ENCODE results near the gene JADE2. TPM values are rescaled to one million over a fixed set of nuclear protein-coding genes. Genes with fewer than 3 reads are reported as not detected.
A peak's percentile ranks its signal among the peaks of the same experiment; 100 is the strongest.

Gene JADE2
- total and polyA plus RNA-seq, 4 donors, result 12.4 to 53.5 (median 20.3) TPM

DNA sequence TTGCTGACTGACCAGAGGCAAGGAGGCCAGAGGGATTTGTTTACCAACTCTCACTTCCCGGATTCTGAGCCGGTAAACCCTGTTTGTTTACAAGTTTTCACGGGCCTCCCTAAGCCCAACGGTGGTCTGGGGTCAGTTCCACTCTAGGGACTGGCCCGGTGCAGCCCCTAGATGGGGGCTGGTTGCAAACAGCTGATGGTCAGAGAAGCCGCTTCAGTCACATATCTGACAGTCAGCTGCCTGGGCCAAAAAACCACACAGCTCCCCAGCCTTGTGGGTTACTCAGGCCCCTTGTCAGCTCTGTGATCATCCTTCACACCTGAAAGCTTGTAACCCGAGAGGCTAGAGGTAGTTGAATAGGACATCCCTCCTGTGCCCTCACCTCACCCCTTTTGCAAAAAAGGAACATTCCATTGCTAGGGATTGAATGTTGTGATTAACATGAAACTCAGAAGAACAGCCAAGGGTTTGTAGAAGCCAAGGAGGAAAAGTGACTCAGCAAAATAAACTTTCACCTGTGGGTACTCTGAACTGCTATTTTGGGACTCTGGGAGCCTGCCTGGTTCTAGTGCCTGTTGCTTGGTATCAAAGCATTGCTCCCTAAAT is 66.8 kb downstream of the JADE2 start:
- ATAC-seq (ENCODE audit: insufficient read depth, low FRiP score) (peak; percentile 37), DNase-seq (no peak)
- H3K27me3 ChIP-seq (ENCODE audit: control insufficient read depth in 3 of 3, insufficient read depth in 3 of 3, low read length in 2 of 3), result no peaks in the 10 kb centered on the region
- H3K36me3 ChIP-seq (ENCODE audit: control insufficient read depth in 4 of 4, insufficient read depth in 4 of 4, low read length in 4 of 4), result no peaks in the 10 kb centered on the region
- H3K4me1 ChIP-seq (ENCODE audit: control insufficient read depth in 5 of 5, insufficient read depth in 5 of 5, low read length in 5 of 5), result peaks cover 0 to 8% (median 0%) of the 10 kb centered on the region in 5 donors
- H3K4me3 ChIP-seq, result no peak overlapping the region
- no peak overlapping the region for H3K9ac ChIP-seq (ENCODE audit: insufficient read depth in 1 of 2, low read length in 2 of 2)
- TF ChIP-seq, protein P1, sequence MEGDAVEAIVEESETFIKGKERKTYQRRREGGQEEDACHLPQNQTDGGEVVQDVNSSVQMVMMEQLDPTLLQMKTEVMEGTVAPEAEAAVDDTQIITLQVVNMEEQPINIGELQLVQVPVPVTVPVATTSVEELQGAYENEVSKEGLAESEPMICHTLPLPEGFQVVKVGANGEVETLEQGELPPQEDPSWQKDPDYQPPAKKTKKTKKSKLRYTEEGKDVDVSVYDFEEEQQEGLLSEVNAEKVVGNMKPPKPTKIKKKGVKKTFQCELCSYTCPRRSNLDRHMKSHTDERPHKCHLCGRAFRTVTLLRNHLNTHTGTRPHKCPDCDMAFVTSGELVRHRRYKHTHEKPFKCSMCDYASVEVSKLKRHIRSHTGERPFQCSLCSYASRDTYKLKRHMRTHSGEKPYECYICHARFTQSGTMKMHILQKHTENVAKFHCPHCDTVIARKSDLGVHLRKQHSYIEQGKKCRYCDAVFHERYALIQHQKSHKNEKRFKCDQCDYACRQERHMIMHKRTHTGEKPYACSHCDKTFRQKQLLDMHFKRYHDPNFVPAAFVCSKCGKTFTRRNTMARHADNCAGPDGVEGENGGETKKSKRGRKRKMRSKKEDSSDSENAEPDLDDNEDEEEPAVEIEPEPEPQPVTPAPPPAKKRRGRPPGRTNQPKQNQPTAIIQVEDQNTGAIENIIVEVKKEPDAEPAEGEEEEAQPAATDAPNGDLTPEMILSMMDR (IDR thresholded peaks at IDR 0.05; ENCODE audit: control extremely low read depth, extremely low read depth), result no peak
- H3K27ac ChIP-seq (ENCODE audit: low read depth in 1 of 2, low read length in 1 of 2), result peak overlapping the region in 1 of 2 donors; percentile 7
- H3K9me3 ChIP-seq (ENCODE audit: control insufficient read depth in 4 of 4, insufficient read depth in 3 of 4, low read length in 3 of 4), result no peaks in the 10 kb centered on the region
- WGBS, 2 donors, result 46 to 69% methylated on average over 7 of the region's 7 CpGs

DNA sequence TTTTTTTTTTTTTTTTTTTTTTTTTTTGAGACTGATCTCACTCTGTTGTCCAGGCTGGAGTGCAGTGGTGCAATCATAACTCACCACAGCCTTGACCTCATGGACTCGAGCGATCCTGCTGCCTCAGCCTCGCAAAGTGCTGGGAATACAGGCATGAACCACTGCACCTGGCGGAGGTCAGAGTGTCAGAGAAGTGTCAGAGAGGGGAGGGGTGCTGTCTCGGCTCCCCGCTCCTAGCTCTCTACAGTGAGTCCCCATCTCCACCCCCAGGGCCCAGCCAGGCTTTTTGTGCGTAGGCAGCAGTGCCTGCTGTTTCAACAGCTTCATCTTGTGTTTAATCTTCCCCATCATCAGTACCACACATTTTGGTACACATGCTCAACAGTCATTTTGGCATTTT is 68.9 kb downstream of the JADE2 start:
- Histone ChIP-seq H3K9ac (ENCODE audit: insufficient read depth in 1 of 2, low read length in 2 of 2) (no peak overlapping the region), H3K27me3 (ENCODE audit: control insufficient read depth in 3 of 3, insufficient read depth in 3 of 3, low read length in 2 of 3) (no peaks in the 10 kb centered on the region), H3K9me3 (ENCODE audit: control insufficient read depth in 4 of 4, insufficient read depth in 3 of 4, low read length in 3 of 4) (no peaks in the 10 kb centered on the region), H3K4me1 (ENCODE audit: control insufficient read depth in 5 of 5, insufficient read depth in 5 of 5, low read length in 5 of 5) (peaks cover 0 to 8% (median 0%) of the 10 kb centered on the region in 5 donors), H3K4me3 (no peak overlapping the region), H3K27ac (ENCODE audit: low read depth in 1 of 2, low read length in 1 of 2) (no peak overlapping the region), H3K36me3 (ENCODE audit: control insufficient read depth in 4 of 4, insufficient read depth in 4 of 4, low read length in 4 of 4) (no peaks in the 10 kb centered on the region)
- ATAC-seq (ENCODE audit: insufficient read depth, low FRiP score), result no peak
- DNase-seq, result no peak
- TF ChIP-seq, protein P1 (IDR thresholded peaks at IDR 0.05; ENCODE audit: control extremely low read depth, extremely low read depth), result no peak
- 90 to 92% methylated on average over 7 of the region's 7 CpGs for WGBS, 2 donors

DNA sequence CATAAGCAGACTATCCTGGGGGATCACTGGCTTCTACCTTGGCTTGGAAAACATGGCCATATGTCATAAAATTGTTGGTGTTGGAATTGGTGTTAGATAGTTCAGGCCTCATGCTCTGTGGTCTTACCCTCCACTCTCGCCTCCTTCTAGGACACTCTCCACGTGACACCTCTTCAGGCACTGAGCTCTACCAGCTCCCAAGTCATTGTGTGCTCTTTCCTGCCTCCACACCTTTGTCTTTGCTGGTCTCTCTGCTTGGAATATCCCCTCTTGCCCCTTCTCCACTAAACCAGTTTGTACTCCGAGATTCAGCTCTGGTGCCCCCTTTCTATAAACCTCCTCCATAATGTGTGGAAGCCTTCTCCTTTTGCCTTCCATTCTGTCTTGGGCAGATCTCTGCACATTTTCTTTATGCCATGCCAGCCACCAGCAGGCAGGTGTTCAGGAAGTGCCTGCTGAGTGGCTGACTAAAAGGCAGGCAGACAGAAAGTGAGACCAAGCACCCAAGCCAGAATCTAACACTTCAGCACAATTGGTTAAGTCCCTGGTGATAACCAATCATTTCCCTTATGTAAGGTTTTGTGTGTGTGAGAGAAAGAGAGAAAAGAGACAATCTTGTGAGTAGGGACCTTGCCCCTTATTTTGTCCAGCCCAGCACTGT is 69.5 kb downstream of the JADE2 start:
- ATAC-seq (ENCODE audit: insufficient read depth, low FRiP score), result no peak
- WGBS, 2 donors, result 83 to 87% methylated on average over 3 of the region's 3 CpGs
- no peaks in the 10 kb centered on the region for H3K27me3 ChIP-seq (ENCODE audit: control insufficient read depth in 3 of 3, insufficient read depth in 3 of 3, low read length in 2 of 3)
- no peaks in the 10 kb centered on the region for H3K36me3 ChIP-seq (ENCODE audit: control insufficient read depth in 4 of 4, insufficient read depth in 4 of 4, low read length in 4 of 4)
- H3K27ac ChIP-seq (ENCODE audit: low read depth in 1 of 2, low read length in 1 of 2), result peak overlapping the region in 1 of 2 donors; percentile 0
- no peak overlapping the region for H3K9ac ChIP-seq (ENCODE audit: insufficient read depth in 1 of 2, low read length in 2 of 2)
- no peak overlapping the region for H3K4me3 ChIP-seq
- H3K9me3 ChIP-seq (ENCODE audit: control insufficient read depth in 4 of 4, insufficient read depth in 3 of 4, low read length in 3 of 4), result no peaks in the 10 kb centered on the region
- peaks cover 0 to 8% (median 0%) of the 10 kb centered on the region in 5 donors for H3K4me1 ChIP-seq (ENCODE audit: control insufficient read depth in 5 of 5, insufficient read depth in 5 of 5, low read length in 5 of 5)
- no peak for DNase-seq
- TF ChIP-seq, protein P1 (IDR thresholded peaks at IDR 0.05; ENCODE audit: control extremely low read depth, extremely low read depth), result no peak
